Lower leg skin (tissue), 3 donors: ENCODE measurements around the gene VEGFB.

Source experiments
- CTCF ChIP-seq, 3 donors: fragments of 450-650 bp; IDR thresholded peaks; one replicate each; pipeline ENCODE4 v1.5.1; 2016; ENCODE audit warnings: antibody characterized with exemption in 3 of 3, mild to moderate bottlenecking in 3 of 3, moderate library complexity in 2 of 3
- POLR2A ChIP-seq, 2 donors: fragments of 450-650 bp; IDR thresholded peaks; one replicate each; pipeline ENCODE4 v1.6.1; 2016 to 2017; ENCODE audit warnings: antibody characterized with exemption in 2 of 2, mild to moderate bottlenecking in 1 of 2, moderate library complexity in 1 of 2

- no peak for TF ChIP-seq CTCF (IDR thresholded peaks at IDR 0.05)
- no peak for TF ChIP-seq POLR2A (IDR thresholded peaks at IDR 0.05)
These were observed 53.4 kb downstream of the VEGFB start for GRCh38 chr11:64287676-64288352.
